HTR-8/SVneo (cell line): ENCODE results near the gene CACNA2D3.
A peak's percentile ranks its signal among the peaks of the same experiment; 100 is the strongest.

Experiments used
- DNase-seq: peaks from one replicate; pipeline ENCODE4 v3.0.0; 2011; ENCODE audit warnings: low spot score, mixed read lengths; ENCODE audit not compliant: insufficient read length
- FAIRE-seq: peaks from 2 replicates; lab custom pipeline; 2011; peaks lifted over from hg19 to GRCh38; lab: Jason Lieb, UNC

The CACNA2D3 gene

DNA sequence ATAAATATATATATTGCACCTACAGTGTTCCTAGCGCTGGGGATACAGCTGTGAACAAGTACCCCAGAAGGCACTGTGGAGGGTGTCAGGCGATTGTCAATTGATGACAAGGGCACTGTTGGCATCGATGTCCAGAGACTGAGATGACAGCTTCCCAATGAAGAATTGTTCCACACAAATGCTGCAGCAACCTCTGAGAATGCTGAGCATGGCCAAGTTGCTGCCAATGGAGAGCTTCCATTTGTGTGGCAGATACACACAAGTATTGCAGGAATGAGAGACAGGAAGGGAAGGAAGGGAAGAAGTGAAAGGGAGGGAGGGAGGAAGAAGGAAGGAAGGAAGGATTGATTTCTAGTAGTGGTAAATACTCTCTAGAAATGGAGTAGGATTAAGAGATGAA is 783.6 kb downstream of the CACNA2D3 start:
- FAIRE-seq (peak; percentile 69), DNase-seq (no peak)

DNA sequence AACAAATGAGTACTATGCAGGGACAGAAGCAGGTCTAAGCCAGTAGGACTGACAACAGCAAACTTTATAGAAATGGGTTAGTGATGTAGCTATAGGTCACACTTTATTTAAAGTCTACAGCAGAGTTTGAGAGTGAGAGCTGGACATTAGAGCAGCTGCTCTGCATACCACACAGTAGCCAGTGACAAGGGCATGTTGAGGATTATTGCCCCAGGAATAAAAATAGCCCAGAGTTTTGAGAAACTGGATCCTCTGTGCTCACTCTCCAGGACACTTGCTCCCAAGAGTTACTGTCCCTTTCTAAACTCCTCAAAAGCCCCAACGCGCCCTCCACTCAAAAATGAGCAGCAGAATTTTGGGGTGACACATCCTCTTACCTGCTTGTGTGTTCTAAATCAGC is 784.4 kb downstream of the CACNA2D3 start:
- FAIRE-seq, result no peak
- DNase-seq, result no peak

DNA sequence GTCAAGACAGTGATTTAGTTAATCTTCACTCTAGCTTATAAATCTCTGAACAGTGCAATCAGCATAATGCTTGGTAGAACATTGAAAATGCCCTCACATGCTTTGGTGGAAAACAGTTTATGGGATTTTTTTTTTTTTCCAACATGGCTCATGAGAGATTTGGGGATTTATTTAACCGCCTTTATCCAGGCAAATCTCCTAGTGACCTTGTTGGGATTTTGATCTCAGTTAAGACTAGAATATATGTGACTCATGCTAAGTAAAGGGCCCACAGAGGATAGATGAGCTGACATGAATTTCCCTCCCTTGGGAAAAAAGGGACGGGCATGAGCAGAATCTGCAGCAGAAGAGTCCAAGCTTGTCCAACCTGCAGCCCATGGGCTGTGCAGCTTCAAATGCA is 786.8 kb downstream of the CACNA2D3 start:
- no peak for DNase-seq
- FAIRE-seq, result no peak

DNA sequence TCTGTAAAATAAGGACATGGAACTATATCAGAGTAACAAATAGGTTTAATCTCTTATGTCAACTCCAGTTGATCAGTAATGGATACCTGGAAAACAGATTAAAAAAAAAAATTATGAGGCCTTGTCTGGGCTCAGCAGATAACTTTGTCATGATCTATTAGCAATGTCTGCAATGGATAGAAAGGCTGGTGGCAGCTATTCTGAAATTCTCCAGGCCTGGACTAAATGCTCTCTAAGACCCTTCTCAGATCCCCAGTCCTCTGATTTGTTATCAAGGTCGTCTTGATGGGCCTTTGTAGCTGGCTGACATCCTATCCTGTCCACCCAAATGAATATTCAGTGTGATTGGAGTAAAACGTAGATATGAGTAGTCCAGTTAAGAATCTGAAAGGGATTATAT is 791.8 kb downstream of the CACNA2D3 start:
- FAIRE-seq, result no peak

DNA sequence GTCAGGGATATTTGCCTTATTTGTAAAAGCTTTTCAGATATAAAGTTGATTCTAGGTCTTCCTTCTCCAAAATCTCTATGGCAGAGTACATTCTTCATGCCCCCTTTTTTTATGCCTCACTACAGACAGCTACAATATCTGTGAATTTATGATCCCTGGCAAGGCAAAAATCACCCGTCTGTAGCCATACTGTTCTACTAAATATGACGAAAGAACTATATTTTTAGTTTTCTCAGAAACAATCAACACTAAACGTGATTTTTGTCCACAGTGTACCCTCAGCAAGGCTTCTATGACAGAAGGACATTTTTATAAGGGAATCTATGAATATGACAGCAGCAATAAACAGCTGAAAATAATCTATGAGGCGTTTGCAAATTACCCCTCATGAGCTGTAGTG is 792.8 kb downstream of the CACNA2D3 start:
- DNase-seq (no peak), FAIRE-seq (no peak)

More for the DNA sequence above, 791.8 kb downstream of the CACNA2D3 start:
- DNase-seq, result no peak

DNA sequence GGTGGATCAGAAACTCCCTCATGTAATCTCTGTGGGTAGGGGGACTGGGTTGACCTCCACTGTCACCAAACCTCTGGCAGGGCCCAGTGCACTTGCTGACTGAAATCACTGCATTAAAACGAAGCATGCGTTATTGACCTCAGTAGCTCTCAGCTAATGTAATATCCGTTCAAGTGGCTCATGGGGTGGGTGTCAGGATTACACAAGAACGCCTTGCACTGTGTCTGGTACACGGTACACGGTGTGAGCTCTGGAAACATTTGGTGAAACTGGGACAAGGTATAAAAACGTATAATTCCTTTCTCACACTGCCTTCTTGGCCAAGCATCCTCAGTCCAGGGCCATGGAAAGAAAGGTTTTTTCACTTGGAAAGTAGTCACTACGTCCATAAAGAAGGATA is 793.6 kb downstream of the CACNA2D3 start:
- FAIRE-seq (no peak), DNase-seq (no peak)

DNA sequence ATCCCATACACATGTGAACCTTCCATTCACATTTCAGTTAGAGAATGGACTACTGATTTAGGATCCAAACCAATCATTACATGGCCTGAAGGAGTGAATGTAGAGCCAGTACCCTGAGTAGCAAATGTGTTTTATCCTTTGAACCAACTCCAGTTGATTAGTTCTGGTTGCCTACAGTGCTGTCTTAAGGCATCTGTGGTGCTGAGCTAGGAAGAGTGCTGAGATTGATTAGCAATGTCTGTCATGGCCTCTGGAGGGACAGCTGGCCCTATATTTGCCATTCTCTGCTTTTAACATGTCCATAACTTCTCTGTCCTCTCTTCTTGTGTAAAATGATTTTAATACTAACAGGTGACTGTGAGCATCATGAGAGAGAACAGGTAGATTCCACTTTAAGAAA is 794.4 kb downstream of the CACNA2D3 start:
- FAIRE-seq, result no peak
- DNase-seq, result no peak

DNA sequence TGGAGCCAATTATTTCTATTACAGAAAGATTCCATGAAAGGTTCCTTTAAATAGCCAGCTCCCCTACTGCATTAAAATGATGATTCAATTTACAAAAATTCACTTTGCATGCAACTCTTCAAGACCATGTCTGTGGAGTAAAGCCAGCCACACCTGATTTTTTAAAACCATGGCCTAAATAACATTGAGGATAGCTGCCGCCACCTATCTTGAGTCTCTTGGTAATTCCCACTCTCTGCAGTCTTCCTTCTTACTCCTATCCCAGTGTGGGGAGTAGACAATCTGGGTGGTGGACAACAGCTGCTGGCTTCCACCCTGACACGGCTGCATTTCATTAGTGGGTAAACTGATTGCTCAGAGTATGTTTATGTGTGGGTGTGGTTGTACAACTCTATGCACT is 794.8 kb downstream of the CACNA2D3 start:
- no peak for FAIRE-seq
- no peak for DNase-seq

DNA sequence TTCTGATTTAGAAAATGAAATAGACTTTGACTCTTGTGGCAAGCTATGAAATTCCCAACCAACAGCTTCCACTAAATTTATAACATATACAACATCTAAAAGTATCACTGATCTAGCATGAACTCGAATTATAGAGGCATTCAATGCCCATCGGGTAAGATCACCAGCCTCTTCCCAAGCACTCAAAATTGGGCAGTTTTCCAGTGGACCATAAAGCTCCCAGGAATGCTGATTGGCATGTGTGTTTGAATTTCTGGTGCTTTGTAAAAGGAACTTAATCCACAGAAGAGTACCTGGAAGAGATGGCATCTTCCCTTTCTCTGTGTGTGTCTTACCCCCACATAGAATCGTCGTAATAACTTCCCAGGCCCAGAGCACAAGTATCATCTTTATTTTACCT is 795.5 kb downstream of the CACNA2D3 start:
- FAIRE-seq (no peak), DNase-seq (no peak)

DNA sequence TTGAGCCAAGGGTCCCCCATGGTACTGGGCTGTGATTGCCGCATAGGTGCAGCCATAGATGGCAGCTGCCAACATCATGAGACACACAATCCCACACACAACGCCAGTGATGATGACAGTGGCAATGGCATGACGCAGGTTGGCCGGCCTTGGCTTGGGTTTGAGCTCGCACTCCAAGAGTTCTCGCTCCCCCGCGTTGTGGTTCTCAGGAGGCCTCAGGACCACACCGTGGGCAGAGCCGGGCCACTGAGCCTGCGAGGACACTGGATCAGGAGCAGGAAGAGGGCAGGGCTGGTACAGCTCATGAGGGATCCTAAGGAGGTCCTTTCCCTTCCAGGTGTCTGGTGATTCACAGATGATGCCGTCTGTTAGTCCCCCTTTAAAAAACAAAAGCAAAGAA is 796.2 kb downstream of the CACNA2D3 start:
- FAIRE-seq, result no peak
- DNase-seq, result no peak

DNA sequence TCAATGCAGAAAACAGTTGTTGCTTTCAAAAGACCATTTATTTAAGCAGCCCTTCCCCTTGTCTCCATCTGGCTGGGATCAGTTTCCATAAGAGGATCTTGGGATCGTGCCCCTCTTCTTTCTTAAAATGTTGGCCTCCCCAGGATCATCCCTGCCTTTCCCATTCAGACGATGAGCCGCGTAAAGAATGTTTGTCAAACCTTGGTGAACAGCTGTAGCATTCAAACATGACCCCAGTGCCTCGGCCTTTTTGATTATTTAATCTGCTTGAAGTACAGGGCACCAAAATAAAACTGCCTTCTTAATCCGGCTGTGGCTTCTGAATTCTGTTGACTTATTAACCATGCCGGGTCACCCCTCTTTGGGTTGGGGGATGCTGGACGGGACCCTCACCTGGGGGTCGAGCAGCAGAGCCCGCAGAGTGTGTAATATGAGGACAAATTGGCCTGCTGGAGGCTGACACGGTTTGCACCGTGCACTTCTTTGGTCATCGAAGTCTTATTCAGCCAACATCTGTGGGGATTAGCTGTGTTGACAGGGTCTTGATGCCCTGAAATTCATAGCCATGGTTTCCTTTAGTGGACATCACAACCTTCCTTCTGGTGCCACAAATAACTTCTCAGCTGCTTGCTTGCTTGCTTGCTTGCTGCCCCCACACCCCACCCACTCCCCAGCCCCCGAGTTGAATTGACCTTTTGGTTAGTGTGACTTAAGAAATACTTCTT is 805.9 kb downstream of the CACNA2D3 start, which contains the start of gene LRTM1:
Gene LRTM1 (minus strand): TSS at position 14 of the 725 bp plus-strand sequence. CDS start 148 bp downstream, outside the sequence.
- no peak for FAIRE-seq
- DNase-seq, result no peak

DNA sequence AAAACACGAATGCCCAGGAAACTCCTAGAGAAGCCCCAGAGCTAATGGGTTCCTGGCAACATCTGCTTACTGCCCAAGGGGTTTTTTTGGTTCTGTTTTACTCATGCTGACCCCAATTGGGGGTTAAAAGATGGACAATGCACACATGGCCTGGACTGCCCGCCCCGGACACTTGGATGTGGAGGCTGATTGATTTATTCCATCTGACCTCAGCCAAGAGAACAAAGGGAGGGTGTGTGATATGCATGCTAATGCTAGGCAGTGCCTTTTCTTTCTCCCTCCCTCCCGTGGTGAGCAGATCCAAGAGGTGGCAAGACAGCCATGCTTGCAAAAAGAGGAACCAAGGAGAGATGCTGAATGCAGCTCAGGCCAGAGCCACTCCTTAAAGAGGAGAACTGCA is 808.8 kb downstream of the CACNA2D3 start:
- DNase-seq, result no peak
- no peak for FAIRE-seq

DNA sequence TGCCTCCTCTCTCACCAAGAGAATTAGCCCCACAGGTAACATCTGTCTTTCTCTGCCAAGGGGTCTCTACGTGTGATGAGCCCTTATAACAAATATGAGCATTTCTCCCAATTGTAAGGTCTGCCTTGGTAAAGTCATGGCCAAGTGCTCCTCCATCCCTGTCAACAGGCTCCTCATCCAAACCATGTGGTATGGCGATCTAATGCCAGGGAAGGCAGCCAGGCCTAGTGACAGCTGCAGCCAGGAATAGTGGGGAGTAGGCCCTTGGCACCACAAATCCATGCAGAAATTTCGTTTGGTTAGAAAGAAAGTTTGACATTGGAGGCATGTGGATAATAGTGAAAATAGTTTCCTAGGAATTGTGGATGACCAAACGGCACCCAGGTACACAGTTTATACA is 810.3 kb downstream of the CACNA2D3 start:
- no peak for DNase-seq
- no peak for FAIRE-seq

DNA sequence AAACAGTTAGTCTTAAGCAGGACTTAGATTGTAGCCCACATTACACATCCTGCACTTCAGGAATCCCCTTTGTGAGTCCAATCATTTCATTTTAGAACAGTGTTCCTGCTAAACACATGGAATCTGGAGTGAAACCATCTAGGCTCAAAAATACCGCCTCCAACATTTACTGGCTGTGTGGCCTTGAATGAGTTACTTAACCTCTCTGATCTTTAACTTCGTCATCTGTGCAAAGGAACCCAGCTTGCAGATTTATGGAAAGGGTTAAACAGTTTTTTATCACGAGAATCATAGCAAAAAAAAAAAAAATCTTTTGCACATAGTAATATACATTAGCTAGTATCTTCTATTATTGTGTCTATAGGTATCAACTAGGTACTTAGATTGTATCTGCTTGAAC is 813.5 kb downstream of the CACNA2D3 start:
- FAIRE-seq (no peak), DNase-seq (no peak)

DNA sequence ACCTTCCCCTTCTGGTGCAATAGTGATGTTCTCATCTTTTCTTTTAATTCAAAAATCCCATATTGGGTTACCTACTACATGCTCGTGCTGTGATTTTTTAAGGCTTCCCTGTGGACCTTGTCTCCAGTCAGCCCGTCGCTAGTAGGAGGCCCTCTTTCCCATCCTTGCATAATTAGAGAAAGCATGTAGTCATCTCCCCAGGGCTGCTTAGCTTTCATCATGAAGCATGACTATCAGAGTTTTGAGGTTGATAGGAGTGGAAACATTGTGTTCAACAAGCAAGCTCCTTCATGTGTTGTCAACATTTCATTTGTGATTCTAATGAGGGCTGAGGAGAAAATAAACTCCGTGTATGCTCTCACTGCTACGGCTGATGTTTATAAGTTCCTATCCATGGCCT is 814.2 kb downstream of the CACNA2D3 start:
- DNase-seq, result no peak

DNA sequence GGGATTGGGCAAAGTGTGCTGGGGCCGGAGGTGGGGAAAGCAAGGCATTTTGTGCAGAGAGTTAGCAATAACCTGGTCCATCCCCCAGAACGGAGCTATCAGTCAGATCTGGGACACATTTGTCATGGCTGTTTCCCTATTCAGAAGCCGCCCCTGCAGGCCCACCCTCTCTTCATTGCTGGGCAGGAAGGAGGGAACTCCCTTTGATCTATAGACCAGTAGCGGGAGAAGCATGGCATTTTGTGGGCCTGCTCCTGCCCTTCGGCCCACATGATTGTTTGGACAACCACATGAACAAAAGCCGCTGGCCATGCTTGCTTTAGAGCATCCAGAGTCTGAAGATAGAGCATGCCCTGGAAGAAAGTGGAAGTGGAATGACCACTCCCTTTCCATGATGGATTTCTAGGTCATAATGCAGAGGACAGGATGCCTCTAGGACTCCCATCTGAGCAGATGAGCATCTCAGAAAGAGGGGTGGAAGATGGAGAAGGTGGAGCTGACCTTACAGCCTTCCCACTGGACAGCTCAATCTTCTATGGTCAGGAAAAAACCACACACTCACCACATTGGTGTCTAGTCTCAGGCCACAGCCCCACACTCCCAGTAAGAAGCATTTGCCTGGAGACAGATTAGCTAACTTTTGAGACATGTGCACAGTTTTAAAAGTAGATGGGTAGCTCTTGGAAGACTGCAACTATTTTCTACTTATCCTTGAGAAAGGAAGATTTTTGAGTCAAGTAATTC is 817.4 kb downstream of the CACNA2D3 start:
- DNase-seq, result no peak

More for the DNA sequence above, 814.2 kb downstream of the CACNA2D3 start:
- FAIRE-seq, result no peak

DNA sequence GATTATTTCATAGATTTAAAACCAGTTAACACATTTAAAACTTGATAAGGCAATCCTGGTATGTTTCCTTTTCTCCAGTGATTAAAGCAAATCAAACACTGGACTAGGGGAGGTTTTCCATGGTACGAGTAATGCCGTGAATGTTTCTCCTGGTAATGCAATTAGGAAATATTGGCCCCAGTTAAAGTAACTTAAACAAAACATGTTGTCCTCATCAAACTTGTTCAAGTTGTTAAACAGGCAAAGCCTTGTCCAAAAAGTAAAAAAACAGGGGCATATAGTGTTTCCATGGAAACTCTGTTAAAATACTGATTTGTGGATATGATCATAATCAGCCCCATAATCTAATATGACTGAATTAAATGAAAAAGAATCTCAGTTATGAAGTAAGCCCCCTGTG is 818.6 kb downstream of the CACNA2D3 start:
- DNase-seq, result no peak

More for the DNA sequence above, 817.4 kb downstream of the CACNA2D3 start:
- no peak for FAIRE-seq

DNA sequence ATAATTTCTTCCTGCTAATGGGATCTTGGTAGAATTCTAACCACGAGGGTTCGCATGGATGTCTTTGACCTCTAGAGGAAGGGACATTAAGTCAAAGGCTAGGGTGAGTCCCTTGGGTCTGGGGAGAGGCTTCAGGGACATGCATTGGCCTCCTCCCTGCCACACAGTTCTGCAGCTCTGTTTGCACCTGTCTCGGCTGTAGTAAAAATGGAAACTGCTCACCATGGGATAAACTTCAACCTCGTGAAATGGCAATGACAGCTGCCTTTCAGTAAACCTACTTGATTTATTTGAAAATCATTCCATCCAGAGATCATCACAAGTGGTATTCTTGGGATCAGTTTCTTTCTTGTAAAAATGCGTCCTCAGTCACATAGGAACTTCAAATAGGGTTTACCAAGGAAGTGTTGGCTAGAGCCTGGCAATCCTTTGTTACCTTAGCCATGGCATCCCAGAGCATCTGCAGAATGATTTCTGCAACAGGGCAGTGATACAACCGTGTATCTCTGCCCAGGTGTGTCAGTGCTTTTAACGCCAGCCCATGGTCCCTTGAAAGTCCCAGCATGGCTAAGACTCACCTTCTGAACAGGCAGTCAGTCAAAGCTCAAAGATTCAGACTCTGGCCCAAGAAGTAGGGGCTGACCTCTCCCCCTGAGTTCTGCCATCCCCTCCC is 819.5 kb downstream of the CACNA2D3 start:
- DNase-seq (no peak), FAIRE-seq (peak; percentile 13)

More for the DNA sequence above, 818.6 kb downstream of the CACNA2D3 start:
- no peak for FAIRE-seq

DNA sequence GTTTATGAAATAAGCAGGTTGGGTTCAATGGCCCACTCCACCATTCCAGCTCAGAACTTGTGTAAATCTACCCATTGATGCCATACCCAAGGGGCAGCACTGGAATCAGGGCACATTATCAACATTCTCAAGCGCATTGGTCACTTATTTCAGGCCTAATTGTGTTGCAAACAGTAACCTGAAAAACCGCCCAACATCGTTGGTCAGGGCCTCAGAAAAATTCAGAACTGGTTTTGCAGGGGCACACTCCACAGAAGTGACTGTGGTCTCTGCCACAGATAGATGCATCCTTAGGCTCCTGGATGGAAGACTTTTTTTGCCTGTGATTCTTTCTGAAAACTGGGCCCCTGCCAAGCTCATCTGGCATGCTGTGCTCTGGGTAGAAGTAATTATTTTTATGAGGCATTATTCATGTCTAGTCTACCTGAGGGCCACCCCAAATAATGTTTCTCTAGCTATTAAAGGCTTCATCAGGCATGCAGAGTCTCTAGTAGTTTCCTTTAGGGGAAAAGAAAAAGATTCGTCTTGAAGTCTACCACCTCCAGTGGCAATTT is 827.2 kb downstream of the CACNA2D3 start:
- DNase-seq, result no peak
- FAIRE-seq, result no peak

DNA sequence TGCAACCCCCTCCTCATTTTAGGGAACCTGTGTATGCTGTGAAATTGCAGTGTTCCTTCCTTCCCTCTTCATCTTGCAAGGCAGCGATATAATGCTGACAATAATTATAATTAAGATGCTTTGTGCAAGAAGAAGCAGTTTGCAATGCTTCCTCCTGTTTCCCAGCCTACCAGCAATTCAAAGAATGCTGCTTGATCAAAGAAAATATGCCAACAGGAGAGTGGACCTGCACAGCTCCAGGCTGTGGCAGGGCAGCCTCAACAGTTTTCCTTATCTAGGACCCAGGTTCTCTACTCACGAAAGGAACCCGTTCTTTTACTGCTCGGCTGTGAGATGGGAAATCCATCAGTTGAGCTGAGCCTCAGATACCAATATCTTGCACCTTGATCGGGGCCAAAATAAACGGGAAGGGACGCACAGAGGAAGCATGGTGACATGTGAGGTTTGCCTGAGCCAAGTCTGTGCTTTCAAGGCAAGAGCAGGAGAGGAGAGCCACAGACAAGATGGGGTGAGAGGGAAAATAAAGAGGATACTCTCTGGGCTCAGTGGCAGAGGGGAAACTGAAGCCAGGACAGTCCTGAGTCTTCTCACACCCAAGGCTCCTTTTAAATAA is 828.1 kb downstream of the CACNA2D3 start:
- no peak for DNase-seq
- no peak for FAIRE-seq
